ENCODE measurements around the gene SUSD1. TPM values are rescaled to one million over a fixed set of nuclear protein-coding genes. Genes with fewer than 3 reads are reported as not detected.

SUSD1 gene
- polyA plus RNA-seq, 1 donor from 2014 or later, result 2.0 TPM

GRCh38 chr9:112145886-112146285 is 29.2 kb downstream of the SUSD1 start:
- no peak overlapping the region for H3K4me3 ChIP-seq (ENCODE audit: low read length)
- H3K4me2 ChIP-seq (ENCODE audit: low read length), result no peak overlapping the region
- H3F3A ChIP-seq (ENCODE audit: insufficient read depth, low read length, poor library complexity, severe bottlenecking), result no peaks in the 10 kb centered on the region
- TF ChIP-seq, protein P1, sequence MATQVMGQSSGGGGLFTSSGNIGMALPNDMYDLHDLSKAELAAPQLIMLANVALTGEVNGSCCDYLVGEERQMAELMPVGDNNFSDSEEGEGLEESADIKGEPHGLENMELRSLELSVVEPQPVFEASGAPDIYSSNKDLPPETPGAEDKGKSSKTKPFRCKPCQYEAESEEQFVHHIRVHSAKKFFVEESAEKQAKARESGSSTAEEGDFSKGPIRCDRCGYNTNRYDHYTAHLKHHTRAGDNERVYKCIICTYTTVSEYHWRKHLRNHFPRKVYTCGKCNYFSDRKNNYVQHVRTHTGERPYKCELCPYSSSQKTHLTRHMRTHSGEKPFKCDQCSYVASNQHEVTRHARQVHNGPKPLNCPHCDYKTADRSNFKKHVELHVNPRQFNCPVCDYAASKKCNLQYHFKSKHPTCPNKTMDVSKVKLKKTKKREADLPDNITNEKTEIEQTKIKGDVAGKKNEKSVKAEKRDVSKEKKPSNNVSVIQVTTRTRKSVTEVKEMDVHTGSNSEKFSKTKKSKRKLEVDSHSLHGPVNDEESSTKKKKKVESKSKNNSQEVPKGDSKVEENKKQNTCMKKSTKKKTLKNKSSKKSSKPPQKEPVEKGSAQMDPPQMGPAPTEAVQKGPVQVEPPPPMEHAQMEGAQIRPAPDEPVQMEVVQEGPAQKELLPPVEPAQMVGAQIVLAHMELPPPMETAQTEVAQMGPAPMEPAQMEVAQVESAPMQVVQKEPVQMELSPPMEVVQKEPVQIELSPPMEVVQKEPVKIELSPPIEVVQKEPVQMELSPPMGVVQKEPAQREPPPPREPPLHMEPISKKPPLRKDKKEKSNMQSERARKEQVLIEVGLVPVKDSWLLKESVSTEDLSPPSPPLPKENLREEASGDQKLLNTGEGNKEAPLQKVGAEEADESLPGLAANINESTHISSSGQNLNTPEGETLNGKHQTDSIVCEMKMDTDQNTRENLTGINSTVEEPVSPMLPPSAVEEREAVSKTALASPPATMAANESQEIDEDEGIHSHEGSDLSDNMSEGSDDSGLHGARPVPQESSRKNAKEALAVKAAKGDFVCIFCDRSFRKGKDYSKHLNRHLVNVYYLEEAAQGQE (IDR thresholded peaks at IDR 0.05; ENCODE audit: borderline replicate concordance), result no peak
- TF ChIP-seq MXI1 (conservative IDR thresholded peaks at IDR 0.05; ENCODE audit: poor library complexity, severe bottlenecking) (no peak), EZH2 (IDR thresholded peaks at IDR 0.05; ENCODE audit: borderline replicate concordance, insufficient read depth, low read length, poor library complexity, severe bottlenecking) (no peak)
- TF ChIP-seq, protein P2, sequence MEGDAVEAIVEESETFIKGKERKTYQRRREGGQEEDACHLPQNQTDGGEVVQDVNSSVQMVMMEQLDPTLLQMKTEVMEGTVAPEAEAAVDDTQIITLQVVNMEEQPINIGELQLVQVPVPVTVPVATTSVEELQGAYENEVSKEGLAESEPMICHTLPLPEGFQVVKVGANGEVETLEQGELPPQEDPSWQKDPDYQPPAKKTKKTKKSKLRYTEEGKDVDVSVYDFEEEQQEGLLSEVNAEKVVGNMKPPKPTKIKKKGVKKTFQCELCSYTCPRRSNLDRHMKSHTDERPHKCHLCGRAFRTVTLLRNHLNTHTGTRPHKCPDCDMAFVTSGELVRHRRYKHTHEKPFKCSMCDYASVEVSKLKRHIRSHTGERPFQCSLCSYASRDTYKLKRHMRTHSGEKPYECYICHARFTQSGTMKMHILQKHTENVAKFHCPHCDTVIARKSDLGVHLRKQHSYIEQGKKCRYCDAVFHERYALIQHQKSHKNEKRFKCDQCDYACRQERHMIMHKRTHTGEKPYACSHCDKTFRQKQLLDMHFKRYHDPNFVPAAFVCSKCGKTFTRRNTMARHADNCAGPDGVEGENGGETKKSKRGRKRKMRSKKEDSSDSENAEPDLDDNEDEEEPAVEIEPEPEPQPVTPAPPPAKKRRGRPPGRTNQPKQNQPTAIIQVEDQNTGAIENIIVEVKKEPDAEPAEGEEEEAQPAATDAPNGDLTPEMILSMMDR (IDR thresholded peaks at IDR 0.05; ENCODE audit: poor library complexity, severe bottlenecking), result no peak
- no peak overlapping the region for H3K9ac ChIP-seq (ENCODE audit: low read length)
- H3K79me2 ChIP-seq (replicated peaks; ENCODE audit: insufficient read depth, low read length), result no peaks in the 10 kb centered on the region
- H3K9me2 ChIP-seq (ENCODE audit: insufficient read depth, low read length), result no peaks in the 10 kb centered on the region
- H4K20me1 ChIP-seq (ENCODE audit: insufficient read depth), result no peaks in the 10 kb centered on the region
- H2AFZ ChIP-seq (ENCODE audit: low read depth, low read length), result no peak overlapping the region
- no peaks in the 10 kb centered on the region for H3K27me3 ChIP-seq (ENCODE audit: insufficient read depth, low read depth, low read length)
- no peaks in the 10 kb centered on the region for H3K36me3 ChIP-seq (ENCODE audit: insufficient read depth, low read length)
- H3K9me3 ChIP-seq (ENCODE audit: low read length), result no peaks in the 10 kb centered on the region
- no peak overlapping the region for H3K27ac ChIP-seq (ENCODE audit: low read length)

GRCh38 chr9:112144807-112145206 is 30.3 kb downstream of the SUSD1 start:
- H3F3A ChIP-seq (ENCODE audit: insufficient read depth, low read length, poor library complexity, severe bottlenecking), result no peaks in the 10 kb centered on the region
- no peak overlapping the region for H3K4me2 ChIP-seq (ENCODE audit: low read length)
- H3K9ac ChIP-seq (ENCODE audit: low read length), result no peak overlapping the region
- no peaks in the 10 kb centered on the region for H3K27me3 ChIP-seq (ENCODE audit: insufficient read depth, low read depth, low read length)
- no peak overlapping the region for H3K4me3 ChIP-seq (ENCODE audit: low read length)
- H3K36me3 ChIP-seq (ENCODE audit: insufficient read depth, low read length), result no peaks in the 10 kb centered on the region
- no peaks in the 10 kb centered on the region for H4K20me1 ChIP-seq (ENCODE audit: insufficient read depth)
- no peak overlapping the region for H3K27ac ChIP-seq (ENCODE audit: low read length)
- TF ChIP-seq, protein P2 (IDR thresholded peaks at IDR 0.05; ENCODE audit: poor library complexity, severe bottlenecking), result no peak
- TF ChIP-seq MXI1 (conservative IDR thresholded peaks at IDR 0.05; ENCODE audit: poor library complexity, severe bottlenecking) (no peak), POLR2AphosphoS5 (IDR thresholded peaks at IDR 0.05) (no peak), EP300 (conservative IDR thresholded peaks at IDR 0.05; ENCODE audit: poor library complexity, severe bottlenecking) (no peak), EZH2 (IDR thresholded peaks at IDR 0.05; ENCODE audit: borderline replicate concordance, insufficient read depth, low read length, poor library complexity, severe bottlenecking) (no peak)
- no peaks in the 10 kb centered on the region for H3K9me2 ChIP-seq (ENCODE audit: insufficient read depth, low read length)
- H3K79me2 ChIP-seq (replicated peaks; ENCODE audit: insufficient read depth, low read length), result no peaks in the 10 kb centered on the region
- H2AFZ ChIP-seq (ENCODE audit: low read depth, low read length), result no peak overlapping the region
- H3K9me3 ChIP-seq (ENCODE audit: low read length), result no peaks in the 10 kb centered on the region

Data from neural cell (in vitro differentiated cells).